Right hindlimb (tissue), 1 donor: ENCODE data around the gene PTK7.

Source experiments
- DNase-seq: peaks from one replicate; pipeline ENCODE4 v3.0.0-alpha.2; 2018

PTK7 gene

DNA sequence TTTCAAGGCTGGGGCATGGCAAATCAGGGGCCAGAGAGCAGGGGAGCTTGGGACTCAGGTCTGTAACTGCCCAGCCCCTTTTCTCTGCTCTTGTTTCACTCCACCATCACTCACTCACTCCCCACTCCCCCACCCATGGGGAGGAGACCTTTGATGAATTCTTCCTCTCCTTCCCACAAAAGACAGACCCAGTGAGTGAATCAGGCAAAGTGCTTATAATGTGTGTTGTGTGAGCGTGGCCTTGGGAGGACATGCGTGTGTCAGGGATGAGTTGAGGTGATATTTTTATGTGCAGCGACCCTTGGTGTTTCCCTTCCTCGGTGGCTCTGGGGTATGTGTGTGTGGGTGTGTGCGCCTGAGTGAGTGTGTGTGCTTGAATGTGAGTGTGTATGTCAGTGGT is 104.9 kb downstream of the PTK7 start:
- DNase-seq: no peak

DNA sequence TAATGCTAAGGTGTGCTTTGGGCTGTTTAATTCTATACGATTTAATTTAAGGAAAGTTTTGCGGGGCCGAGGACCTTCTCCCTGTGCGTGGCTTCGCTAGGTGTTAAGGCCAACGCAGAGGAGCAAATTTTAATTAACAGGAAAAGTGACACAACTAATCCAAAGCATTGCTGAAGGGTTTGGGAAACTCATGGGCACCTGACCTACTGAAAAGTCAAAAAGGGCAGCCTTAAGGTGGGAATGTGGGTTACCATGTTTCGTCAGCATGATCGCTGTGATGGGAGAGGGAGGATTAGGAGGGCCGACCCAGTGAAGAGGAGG is 105.5 kb downstream of the PTK7 start:
- no peak for DNase-seq

DNA sequence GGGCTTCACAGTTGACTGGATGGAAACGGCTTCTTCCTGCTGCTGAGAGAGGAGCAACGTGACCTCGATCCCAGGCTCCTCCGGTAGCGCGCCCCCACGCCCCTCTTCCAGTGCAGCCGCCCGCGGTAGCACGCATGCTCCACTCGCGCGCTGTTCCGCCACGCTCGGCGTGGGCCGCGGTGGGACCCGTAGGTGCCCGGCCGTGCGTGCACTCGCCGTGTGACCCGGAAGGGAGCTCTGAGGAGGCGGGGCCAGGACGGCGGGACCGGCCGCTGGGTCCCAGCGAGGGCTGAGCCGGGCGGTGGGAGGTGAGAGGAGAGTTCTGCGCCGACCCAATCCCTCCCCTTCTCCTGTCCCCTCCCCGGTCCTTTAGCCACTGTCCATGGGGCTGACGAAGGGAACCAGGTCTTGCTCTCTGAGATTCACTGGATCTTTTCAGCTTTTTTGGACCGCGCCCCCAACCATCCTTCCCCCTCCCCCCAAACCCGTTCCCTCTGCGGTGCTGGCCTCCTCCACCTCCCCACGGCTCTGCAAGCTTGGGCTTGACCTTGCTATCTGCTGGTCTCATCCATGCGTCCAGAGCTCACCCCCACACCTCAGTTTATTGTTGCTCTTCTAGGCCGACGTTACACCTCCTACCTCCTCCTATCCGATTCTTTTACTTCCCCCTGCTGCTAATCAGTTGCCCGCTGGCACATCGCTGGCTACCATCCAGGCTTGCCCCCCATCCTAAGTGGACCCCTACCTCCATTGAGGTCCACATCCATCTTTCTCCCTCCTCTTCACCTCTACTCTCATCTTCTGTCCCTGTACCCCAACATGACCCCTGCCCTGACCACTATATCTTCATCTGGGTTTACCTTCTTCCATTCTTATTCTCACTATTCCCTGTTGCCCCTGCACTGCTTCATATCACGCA is 106.1 kb downstream of the PTK7 start, which contains the start of gene CUL9:
TSS of gene CUL9 (plus strand) at position 255 of the 919 bp plus-strand sequence. CDS start 2,115 bp downstream, outside the sequence.
- peak; percentile 89 for DNase-seq

DNA sequence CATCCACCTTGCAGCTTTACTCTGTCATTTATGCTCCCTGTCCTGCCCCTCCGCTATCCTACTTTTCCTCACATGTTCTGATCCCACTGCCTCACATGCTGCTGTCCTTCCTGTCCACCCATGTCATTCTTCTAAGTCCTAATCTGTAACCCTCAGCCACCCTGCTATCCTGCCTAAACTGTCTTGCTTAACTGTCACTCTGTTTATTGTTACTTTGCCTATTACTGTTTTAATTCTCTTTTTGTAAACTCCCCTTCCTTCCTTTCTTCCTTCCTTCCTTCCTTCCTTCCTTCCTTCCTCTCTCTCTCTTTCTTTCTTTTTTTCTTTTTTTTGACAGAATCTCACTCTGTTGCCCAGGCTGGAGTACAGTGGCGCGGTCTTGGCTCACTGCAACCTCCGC is 107.3 kb downstream of the PTK7 start:
- DNase-seq: no peak

DNA sequence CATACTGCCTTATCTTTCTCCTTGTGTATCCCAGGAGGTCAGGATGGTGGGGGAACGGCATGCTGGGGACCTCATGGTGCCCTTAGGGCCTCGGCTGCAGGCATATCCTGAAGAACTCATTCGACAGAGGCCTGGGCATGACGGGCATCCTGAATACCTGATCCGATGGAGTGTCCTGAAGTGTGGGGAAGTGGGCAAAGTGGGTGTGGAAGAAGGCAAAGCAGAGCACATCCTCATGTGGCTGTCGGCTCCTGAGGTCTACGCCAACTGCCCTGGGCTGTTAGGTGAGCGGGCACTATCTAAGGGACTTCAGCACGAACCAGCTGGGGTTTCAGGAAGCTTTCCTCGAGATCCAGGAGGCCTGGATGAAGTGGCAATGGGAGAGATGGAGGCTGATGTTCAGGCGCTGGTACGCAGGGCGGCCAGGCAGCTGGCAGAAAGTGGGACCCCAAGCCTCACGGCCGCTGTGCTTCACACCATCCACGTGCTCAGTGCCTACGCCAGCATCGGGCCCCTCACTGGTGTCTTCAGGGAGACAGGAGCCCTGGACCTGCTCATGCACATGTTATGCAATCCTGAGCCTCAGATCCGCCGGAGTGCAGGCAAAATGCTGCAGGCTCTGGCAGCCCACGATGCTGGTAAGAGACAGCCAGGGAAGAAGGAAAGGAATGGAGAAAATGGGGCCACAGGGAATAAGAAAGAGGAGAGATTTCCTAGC is 108.3 kb downstream of the PTK7 start:
- DNase-seq: no peak

DNA sequence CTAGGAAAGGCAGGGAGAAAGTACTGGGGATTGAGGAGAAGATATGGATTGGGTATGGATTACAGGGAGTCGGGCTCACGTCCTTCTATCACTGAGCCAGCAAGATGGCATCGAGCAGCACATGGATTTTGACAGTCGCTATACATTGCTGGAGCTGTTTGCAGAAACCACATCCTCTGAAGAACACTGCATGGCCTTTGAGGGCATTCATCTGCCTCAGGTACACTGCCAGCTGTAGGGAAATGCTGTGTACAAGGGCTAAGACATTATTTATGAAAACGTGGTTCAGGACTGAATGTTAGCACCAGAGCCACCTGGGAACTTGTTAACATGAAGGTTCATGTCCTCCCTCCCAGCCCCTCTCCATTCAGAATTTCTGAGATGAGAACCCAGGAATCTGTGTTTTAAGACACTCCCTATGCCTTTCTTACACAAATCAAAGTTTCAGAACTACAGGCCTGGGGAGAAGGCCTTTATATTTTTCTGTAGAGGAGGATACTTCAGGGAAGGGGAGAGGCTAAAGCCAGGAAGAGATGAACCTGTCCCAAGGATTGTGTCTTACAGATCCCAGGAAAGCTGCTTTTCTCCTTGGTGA is 109.4 kb downstream of the PTK7 start:
- no peak for DNase-seq

DNA sequence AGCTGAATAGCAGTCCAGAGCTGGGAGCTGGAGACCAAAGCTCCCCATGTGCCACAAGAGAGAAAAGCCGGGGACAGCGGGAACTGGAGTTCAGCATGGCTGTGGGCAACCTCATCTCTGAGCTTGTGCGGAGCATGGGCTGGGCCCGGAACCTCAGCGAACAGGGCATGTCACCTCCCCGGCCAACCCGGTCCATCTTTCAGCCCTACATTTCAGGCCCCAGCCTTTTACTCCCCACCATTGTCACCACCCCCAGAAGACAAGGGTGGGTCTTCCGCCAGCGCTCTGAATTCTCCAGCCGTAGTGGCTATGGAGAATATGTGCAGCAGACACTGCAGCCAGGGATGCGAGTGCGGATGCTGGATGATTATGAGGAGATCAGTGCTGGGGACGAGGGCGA is 109.9 kb downstream of the PTK7 start:
- DNase-seq: no peak

DNA sequence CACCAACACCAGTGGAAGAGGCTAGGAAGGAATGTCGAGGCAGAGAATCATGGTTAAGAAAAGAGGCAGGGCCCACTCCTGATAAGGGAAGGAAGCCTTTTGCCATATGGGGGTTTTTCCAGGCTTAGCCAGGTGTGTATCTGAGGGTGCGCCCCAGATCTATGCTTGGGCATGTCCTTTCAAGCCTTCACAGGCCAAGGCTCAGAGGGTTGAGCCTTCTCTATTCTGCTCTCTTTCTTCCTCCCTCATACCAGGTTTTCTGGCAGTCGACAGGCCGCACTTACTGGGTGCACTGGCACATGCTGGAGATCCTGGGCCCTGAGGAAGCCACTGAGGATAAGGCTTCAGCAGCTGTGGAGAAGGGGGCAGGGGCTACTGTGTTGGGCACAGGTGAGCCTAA is 110.6 kb downstream of the PTK7 start:
- no peak for DNase-seq

DNA sequence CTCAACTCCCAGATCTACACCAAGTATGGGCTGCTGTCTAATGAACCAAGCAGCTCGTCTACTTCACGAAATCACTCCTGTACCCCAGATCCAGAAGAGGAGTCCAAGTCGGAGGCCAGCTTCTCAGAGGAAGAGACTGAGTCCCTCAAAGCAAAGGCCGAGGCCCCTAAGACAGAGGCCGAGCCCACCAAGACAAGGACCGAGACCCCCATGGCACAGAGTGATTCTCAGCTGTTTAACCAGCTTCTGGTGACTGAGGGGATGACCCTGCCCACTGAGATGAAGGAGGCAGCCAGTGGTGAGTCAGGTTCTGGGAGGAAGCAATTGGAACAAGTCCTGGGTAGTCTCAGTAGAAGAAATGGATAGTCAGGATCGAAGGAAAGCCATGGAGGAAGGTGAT is 111.7 kb downstream of the PTK7 start:
- no peak for DNase-seq

DNA sequence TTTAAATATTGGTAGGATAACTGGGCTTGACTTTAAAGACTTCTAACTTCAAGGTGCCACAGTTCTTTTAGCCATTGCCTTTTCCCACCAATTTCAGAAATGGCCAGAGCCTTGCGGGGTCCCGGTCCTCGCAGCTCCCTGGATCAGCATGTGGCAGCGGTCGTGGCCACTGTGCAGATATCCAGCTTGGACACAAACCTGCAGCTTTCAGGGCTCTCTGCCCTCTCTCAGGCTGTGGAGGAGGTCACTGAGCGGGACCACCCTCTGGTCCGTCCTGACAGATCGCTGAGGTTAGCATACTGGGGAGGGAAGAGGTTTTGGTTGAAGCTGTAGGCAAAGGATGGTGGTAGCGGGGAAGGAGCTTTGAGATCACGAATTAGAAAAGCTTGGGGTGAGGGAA is 112.3 kb downstream of the PTK7 start:
- no peak for DNase-seq

DNA sequence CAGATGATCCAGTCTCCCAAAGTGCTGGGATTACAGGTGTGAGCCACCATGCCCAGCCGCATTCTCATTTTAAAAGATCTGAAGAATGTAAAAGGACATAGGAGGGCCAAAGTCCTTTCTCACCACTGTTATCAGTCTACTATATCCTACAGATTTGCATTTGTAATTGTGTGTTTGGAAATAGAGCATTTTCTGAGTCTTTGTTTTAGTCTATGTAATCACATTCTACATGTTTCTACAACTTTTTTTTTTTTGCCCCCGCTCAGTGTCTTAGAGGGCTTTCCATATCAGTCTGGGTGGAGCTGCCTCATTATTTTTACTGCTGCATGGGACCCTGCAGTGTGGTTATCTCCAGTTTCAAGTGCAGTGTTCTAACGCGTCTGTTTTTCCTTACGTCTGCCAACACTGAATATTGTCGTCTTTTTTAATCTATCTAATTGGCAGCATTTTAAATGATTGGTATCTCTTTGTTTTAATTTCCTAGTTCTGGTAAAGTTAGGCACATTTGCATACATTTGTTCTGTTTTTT is 113.7 kb downstream of the PTK7 start:
- DNase-seq: no peak

DNA sequence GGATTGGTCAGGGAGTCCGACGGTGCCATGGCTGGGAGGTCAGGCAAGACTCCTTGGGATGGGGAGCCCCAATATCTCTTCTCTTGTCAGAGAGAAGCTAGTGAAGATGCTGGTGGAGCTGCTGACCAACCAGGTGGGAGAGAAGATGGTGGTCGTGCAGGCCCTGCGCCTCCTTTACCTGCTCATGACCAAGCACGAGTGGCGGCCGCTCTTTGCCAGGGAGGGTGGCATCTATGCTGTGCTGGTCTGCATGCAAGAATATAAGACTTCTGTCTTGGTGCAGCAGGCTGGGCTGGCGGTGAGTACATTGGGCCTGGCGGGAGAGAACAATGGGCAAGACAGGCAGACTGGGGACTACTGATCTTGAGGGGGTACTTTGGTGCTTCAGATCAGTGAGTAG is 116.8 kb downstream of the PTK7 start:
- no peak for DNase-seq

DNA sequence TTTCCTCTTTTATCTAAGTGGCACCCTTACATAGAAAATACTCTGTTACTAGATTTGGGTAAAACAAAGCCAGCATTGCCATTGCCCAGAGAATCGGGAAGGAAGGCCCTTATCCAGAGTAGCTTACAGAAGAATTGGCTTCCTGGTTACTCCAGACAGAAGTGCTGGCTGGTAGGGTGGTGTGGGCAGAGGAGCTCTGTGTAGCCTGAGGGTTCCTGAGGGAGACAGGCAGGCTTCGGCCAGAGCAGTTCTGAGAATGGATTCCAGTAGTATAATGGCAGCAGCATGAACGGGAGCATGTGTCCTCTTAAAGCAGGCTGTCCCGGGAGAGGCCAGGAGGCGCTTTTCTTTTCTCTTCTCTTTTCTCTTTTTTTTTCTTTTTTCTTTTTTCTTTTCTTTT is 117.8 kb downstream of the PTK7 start:
- no peak for DNase-seq

DNA sequence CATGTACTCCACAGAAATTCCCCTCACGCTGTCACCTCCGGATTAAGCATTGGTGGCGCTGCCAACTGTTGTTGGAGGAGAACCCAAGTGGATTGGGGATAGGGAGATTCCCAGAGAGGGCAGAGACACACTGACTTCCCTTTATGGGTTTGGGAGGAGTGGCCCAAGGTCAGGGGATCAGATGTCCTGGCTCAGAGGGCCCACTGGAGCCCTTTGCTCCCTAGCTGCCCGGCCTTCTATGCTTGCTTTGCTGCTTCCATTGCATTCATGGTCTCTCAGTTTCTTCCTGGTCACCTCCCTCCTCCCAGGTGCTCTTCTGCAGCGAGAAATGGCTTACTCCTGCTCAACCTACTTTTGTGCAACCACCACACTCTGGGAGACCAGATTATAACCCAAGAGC is 120.2 kb downstream of the PTK7 start:
- DNase-seq: no peak

DNA sequence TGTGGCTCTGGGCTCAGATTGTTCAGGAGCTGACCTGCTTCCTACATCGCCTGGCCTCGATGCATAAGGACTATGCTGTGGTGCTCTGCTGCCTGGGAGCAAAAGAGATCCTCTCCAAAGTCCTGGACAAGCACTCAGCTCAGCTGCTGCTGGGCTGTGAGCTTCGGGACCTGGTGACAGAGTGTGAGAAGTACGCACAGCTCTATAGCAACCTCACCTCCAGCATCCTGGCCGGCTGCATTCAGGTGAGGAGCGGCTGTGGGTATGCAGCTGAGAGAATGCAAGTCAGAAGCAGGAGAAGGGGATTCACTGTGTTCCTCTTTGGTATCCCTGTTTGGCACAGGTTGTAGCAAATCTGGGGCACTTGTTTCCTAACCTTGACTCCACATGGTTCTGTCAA is 123.8 kb downstream of the PTK7 start:
- no peak for DNase-seq

DNA sequence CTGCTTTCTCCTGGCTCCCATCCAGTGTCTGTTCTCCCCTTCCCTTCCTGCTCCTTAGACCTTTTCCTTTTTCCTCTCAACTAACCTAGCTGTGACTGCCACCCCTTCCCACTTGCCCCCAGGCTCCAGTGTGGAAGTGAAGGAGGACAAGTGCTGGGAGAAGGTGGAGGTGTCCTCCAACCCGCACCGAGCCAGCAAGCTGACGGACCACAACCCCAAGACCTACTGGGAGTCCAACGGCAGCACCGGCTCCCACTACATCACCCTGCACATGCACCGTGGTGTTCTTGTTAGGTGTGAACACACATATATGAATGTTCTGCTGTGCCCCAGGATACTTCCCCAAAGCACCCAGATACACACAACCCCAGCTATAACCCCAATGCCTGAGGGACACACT is 124.4 kb downstream of the PTK7 start:
- no peak for DNase-seq

DNA sequence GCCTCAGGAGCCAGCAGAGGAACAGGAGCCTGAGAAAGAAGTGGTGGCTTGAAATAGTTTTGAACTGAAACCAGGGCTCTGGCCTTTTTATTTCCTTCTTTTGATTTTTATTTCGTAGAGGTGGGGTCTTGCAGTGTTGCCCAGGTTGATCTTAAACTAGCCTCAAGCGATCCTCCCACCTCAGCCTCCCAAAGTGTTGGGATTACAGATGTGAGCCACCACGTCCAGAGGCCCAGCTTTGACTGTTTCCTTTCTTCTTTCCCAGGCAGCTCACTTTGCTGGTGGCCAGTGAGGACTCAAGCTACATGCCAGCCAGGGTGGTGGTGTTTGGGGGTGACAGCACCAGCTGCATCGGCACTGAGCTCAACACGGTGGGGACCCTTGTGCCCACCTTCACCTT is 126.3 kb downstream of the PTK7 start:
- DNase-seq: no peak

DNA sequence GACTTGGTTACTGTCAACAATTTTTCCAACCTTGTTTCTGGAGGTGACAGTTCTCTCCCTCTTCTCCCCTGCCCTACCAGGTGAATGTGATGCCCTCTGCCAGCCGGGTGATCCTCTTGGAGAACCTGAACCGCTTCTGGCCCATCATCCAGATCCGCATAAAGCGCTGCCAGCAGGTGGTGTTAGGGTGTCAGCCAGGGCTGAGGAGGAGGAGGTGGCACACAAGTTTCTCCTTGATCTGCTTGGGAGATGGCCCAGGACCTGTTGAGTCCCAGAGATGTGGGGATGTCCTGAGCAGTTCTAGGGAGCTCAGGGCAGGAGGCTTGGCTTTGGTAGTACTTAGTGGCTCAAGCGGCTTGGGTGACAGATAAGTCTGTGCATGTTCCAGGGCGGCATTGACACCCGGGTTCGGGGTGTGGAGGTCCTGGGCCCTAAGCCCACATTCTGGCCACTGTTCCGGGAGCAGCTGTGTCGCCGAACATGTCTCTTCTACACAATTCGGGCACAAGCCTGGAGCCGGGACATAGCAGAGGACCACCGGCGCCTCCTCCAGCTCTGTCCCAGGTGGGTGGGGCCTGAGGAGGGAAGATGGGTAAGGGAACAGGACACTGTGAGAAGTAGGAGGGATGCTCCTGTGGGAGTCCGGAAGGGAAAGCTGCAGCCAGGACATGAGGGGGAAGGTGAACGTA is 127.1 kb downstream of the PTK7 start:
- no peak for DNase-seq

DNA sequence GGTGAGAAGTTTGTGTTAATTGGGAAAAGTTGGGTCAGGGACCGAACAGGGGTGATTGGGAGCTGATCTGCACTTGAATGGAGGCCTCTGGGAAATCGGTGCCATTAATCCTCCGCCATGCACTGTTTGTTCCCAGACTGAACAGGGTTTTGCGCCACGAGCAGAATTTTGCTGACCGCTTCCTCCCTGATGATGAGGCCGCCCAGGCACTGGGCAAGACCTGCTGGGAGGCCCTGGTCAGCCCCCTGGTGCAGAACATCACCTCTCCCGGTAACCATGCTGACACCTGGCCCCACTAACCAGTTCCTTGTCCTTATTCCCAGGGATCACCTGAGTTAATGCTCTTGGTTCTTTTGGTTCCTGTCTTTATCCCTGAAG is 127.6 kb downstream of the PTK7 start:
- DNase-seq: no peak

DNA sequence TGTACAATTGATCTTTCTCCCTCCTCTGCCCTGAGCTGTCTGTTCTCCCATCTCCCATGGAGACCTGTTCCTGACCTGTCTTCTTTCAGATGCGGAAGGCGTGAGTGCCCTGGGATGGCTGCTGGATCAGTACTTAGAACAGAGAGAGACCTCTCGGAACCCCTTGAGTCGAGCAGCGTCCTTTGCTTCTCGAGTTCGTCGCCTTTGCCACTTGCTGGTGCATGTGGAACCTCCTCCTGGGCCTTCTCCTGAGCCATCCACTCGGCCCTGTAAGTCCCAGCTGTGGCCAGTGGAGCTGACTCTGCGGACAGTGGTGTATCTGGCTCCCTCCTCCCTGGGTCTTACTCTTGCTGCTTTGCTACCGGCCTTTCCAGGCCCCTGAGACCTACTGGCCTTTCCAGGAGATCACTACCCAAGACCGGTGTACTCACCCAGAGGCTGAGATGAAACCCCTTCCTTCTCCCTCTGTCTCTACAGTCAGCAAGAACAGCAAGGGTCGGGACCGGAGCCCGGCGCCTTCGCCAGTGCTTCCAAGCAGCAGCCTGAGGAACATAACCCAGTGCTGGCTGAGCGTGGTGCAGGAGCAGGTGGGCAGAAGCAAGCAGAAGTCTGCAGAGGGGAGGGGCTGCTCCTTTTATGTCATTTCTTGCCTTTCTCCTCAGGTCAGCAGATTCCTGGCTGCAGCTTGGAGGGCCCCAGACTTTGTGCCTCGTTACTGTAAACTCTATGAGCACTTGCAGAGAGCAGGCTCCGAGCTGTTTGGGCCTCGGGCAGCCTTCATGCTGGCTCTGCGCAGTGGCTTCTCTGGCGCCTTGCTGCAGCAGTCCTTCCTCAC is 128.4 kb downstream of the PTK7 start:
- no peak for DNase-seq

DNA sequence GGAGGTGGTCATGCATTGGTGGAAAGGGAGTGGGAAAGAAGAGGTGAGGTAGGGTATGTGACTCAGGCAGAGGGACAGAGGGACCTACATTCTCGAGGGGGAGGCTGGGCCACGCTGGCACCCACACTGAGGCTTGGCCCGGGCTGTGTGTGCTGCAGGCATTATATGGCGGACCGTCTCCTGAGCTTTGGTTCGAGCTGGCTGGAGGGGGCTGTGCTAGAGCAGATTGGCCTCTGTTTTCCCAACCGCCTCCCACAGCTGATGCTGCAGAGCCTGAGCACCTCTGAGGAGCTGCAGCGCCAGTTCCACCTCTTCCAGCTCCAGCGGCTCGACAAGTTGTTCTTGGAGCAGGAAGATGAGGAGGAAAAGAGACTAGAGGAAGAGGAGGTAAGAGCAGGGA is 129.7 kb downstream of the PTK7 start:
- no peak for DNase-seq

DNA sequence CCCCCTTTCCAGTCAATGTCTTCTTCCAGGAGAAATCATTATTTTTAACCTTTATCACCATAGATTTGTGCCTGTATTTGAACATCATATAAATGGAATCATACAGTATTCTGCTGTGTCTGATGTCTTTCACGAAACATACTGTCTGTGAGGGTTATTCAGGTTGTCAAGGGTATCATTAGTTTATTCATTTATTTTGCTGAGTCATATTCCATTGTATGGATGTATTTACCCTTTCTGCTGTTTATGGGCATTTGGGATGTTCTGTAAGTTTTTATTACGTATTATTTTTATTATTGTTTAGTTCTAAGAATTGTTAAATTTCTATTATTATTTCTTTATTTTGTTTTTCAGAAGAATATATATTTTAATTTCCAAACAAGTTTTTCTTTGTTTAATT is 131.2 kb downstream of the PTK7 start:
- no peak for DNase-seq
